Mesendoderm (in vitro differentiated cells): ENCODE results near the gene GAS2L3.
"Not testable (repeated sequence)": the region's sequence is repeated elsewhere in the genome, so short reads cannot be mapped to it uniquely, and the experiment has no call there.

ENCODE experiments used
- DNase-seq: peaks from one replicate; pipeline ENCODE4 v3.0.0; 2013
- H2AK5ac ChIP-seq: 2 replicates; pipeline ENCODE4 v1.6.1; 2013; ENCODE audit warnings: low read length, inconsistent platforms
- H2BK120ac ChIP-seq: 2 replicates; pipeline ENCODE4 v1.6.1; 2013; ENCODE audit warnings: low read depth, mild to moderate bottlenecking, low read length, moderate library complexity, mixed read lengths
- H2BK15ac ChIP-seq: replicated peaks from 2 replicates; pipeline ENCODE4 v1.6.1; 2013; ENCODE audit warnings: low read depth, mild to moderate bottlenecking, moderate library complexity
- H2BK5ac ChIP-seq: 2 replicates; pipeline ENCODE4 v1.6.1; 2013; ENCODE audit warnings: low read length, inconsistent platforms
- H3K18ac ChIP-seq: 2 replicates; pipeline ENCODE4 v1.6.1; 2013; ENCODE audit warnings: mild to moderate bottlenecking, low read length, mixed read lengths
- H3K23ac ChIP-seq: one replicate; pipeline ENCODE4 v1.6.1; 2013; ENCODE audit warnings: low read length
- H3K27ac ChIP-seq: 2 replicates; pipeline ENCODE4 v1.5.1; 2013; ENCODE audit warnings: low read depth, mild to moderate bottlenecking, inconsistent platforms, low read length, moderate library complexity
- H3K27me3 ChIP-seq: 2 replicates; pipeline ENCODE4 v1.6.1; 2013; ENCODE audit warnings: low read length, control low read depth, mild to moderate bottlenecking, inconsistent platforms; ENCODE audit not compliant: insufficient read depth, poor library complexity
- H3K36me3 ChIP-seq: 2 replicates; pipeline ENCODE4 v1.6.1; 2013; ENCODE audit warnings: low read length, inconsistent platforms; ENCODE audit not compliant: control insufficient read depth, insufficient read depth
- H3K4ac ChIP-seq: one replicate; pipeline ENCODE4 v1.6.1; 2013; ENCODE audit warnings: low read depth, mild to moderate bottlenecking, low read length, moderate library complexity
- H3K4me1 ChIP-seq: 2 replicates; pipeline ENCODE4 v1.6.1; 2013; ENCODE audit warnings: low read depth, low read length, inconsistent platforms; ENCODE audit not compliant: control insufficient read depth
- H3K4me2 ChIP-seq: 2 replicates; pipeline ENCODE4 v1.6.1; 2013; ENCODE audit warnings: low read length
- H3K4me3 ChIP-seq: 2 replicates; pipeline ENCODE4 v1.5.1; 2013; ENCODE audit warnings: mild to moderate bottlenecking, low read length
- H3K56ac ChIP-seq: one replicate; pipeline ENCODE4 v1.6.1; 2013; ENCODE audit warnings: low read length
- H3K79me1 ChIP-seq: 2 replicates; pipeline ENCODE4 v1.6.1; 2013; ENCODE audit warnings: low read length, inconsistent platforms
- H3K79me2 ChIP-seq: 2 replicates; pipeline ENCODE4 v1.6.1; 2013; ENCODE audit warnings: mild to moderate bottlenecking, low read length; ENCODE audit not compliant: control insufficient read depth, insufficient read depth
- H3K9ac ChIP-seq: 2 replicates; pipeline ENCODE4 v1.6.1; 2013; ENCODE audit warnings: low read length, inconsistent platforms
- H4K5ac ChIP-seq: one replicate; pipeline ENCODE4 v1.6.1; 2013; ENCODE audit warnings: low read length
- H4K8ac ChIP-seq: one replicate; pipeline ENCODE4 v1.6.1; 2013; ENCODE audit warnings: low read depth, mild to moderate bottlenecking, control low read depth, low read length, moderate library complexity
- WGBS: extraction: QIAGEN DNeasy Blood & Tissue Kit; methylation state at CpG from one replicate; pipeline ENCODE4 v1.1.7; 2013; ENCODE audit warnings: low lambda C conversion rate, missing lambda C conversion rate; ENCODE audit not compliant: insufficient coverage; ENCODE audit errors: extremely low coverage; 5-methylcytosine and 5-hydroxymethylcytosine counted together

Gene GAS2L3

GRCh38 chr12:100602997-100603396 lies 29.5 kb downstream of the GAS2L3 start:
- not testable (repeated sequence) for H3K79me2 ChIP-seq, H3K36me3 ChIP-seq, H3K18ac ChIP-seq, H3K9ac ChIP-seq, H3K4ac ChIP-seq, H3K56ac ChIP-seq, H4K5ac ChIP-seq, H3K27me3 ChIP-seq, DNase-seq, H3K4me3 ChIP-seq, H2BK120ac ChIP-seq, H3K4me2 ChIP-seq, H2AK5ac ChIP-seq, H2BK5ac ChIP-seq, H4K8ac ChIP-seq, H2BK15ac ChIP-seq, H3K27ac ChIP-seq, H3K4me1 ChIP-seq, H3K23ac ChIP-seq, H3K79me1 ChIP-seq
- WGBS = no CpG with 5 or more reads among the region's 1 CpG

- H3K56ac ChIP-seq = no peak overlapping the region
- no peaks in the 10 kb centered on the region for H3K79me1 ChIP-seq
- no peak overlapping the region for H3K9ac ChIP-seq
- no CpG with 5 or more reads among the region's 1 CpG for WGBS
- H3K27me3 ChIP-seq = no peaks in the 10 kb centered on the region
- no peak overlapping the region for H3K27ac ChIP-seq
- H3K4me2 ChIP-seq = no peak overlapping the region
- no peak overlapping the region for H2BK5ac ChIP-seq
- no peak overlapping the region for H3K23ac ChIP-seq
- no peak overlapping the region for H4K8ac ChIP-seq
- no peaks in the 10 kb centered on the region for H3K79me2 ChIP-seq
- H2AK5ac ChIP-seq = no peak overlapping the region
- no peak overlapping the region for H3K4ac ChIP-seq
- no peak for DNase-seq
- H4K5ac ChIP-seq = no peak overlapping the region
- no peaks in the 10 kb centered on the region for H3K36me3 ChIP-seq
- H3K4me3 ChIP-seq = no peak overlapping the region
- no peaks in the 10 kb centered on the region for H3K4me1 ChIP-seq
- H2BK15ac ChIP-seq = no peak overlapping the region
- H2BK120ac ChIP-seq = no peak overlapping the region
- no peak overlapping the region for H3K18ac ChIP-seq
Observed at GRCh38 chr12:100608776-100609175, 35.3 kb downstream of the GAS2L3 start.

- H3K79me1 ChIP-seq = no peaks in the 10 kb centered on the region
- no peaks in the 10 kb centered on the region for H3K36me3 ChIP-seq
- H3K4me1 ChIP-seq = no peaks in the 10 kb centered on the region
- H3K4me3 ChIP-seq = no peak overlapping the region
- no CpG with 5 or more reads among the region's 4 CpGs for whole genome bisulfite sequencing
- no peak overlapping the region for H4K8ac ChIP-seq
- H3K4ac ChIP-seq = no peak overlapping the region
- no peak overlapping the region for H2BK5ac ChIP-seq
- no peaks in the 10 kb centered on the region for H3K79me2 ChIP-seq
- H3K9ac ChIP-seq = no peak overlapping the region
- H3K4me2 ChIP-seq = no peak overlapping the region
- no peak overlapping the region for H3K18ac ChIP-seq
- no peak overlapping the region for H3K56ac ChIP-seq
- no peak overlapping the region for H2AK5ac ChIP-seq
- no peak overlapping the region for H4K5ac ChIP-seq
- no peak overlapping the region for H2BK120ac ChIP-seq
- no peaks in the 10 kb centered on the region for H3K27me3 ChIP-seq
- no peak overlapping the region for H3K23ac ChIP-seq
- H2BK15ac ChIP-seq = no peak overlapping the region
- no peak overlapping the region for H3K27ac ChIP-seq
- DNase-seq = no peak
Observed at GRCh38 chr12:100610666-100611430, 37.4 kb downstream of the GAS2L3 start.

GRCh38 chr12:100612606-100613005 lies 39.1 kb downstream of the GAS2L3 start:
- Histone ChIP-seq H3K36me3 (no peaks in the 10 kb centered on the region), H3K18ac (no peak overlapping the region), H3K4me2 (no peak overlapping the region), H3K4me3 (no peak overlapping the region), H2BK15ac (no peak overlapping the region), H3K9ac (no peak overlapping the region), H3K79me2 (no peaks in the 10 kb centered on the region), H3K27me3 (no peaks in the 10 kb centered on the region), H3K4ac (no peak overlapping the region), H2BK120ac (no peak overlapping the region), H4K5ac (no peak overlapping the region), H3K27ac (no peak overlapping the region), H3K23ac (no peak overlapping the region), H4K8ac (no peak overlapping the region), H2BK5ac (no peak overlapping the region), H3K56ac (no peak overlapping the region), H2AK5ac (no peak overlapping the region), H3K79me1 (no peaks in the 10 kb centered on the region), H3K4me1 (no peaks in the 10 kb centered on the region)
- DNase-seq = no peak
- WGBS = no CpG with 5 or more reads among the region's 3 CpGs

GRCh38 chr12:100624571-100624970 lies 51.1 kb downstream of the GAS2L3 start:
- Histone ChIP-seq H3K56ac (no peak overlapping the region), H4K8ac (no peak overlapping the region), H2BK120ac (no peak overlapping the region), H3K4ac (no peak overlapping the region), H3K79me2 (no peaks in the 10 kb centered on the region), H3K27me3 (no peaks in the 10 kb centered on the region), H3K18ac (no peak overlapping the region), H2BK15ac (no peak overlapping the region), H3K4me2 (no peak overlapping the region), H3K79me1 (no peaks in the 10 kb centered on the region), H3K27ac (no peak overlapping the region), H3K4me1 (no peaks in the 10 kb centered on the region), H2BK5ac (no peak overlapping the region), H3K36me3 (no peaks in the 10 kb centered on the region), H3K4me3 (no peak overlapping the region), H4K5ac (no peak overlapping the region), H3K9ac (no peak overlapping the region), H2AK5ac (no peak overlapping the region), H3K23ac (no peak overlapping the region)
- WGBS = no CpG with 5 or more reads among the region's 4 CpGs
- DNase-seq = no peak

- WGBS = no CpG with 5 or more reads among the region's 4 CpGs
- H3K4ac ChIP-seq = no peak overlapping the region
- H3K23ac ChIP-seq = no peak overlapping the region
- H4K8ac ChIP-seq = no peak overlapping the region
- no peak overlapping the region for H2BK5ac ChIP-seq
- H3K36me3 ChIP-seq = no peaks in the 10 kb centered on the region
- H3K18ac ChIP-seq = no peak overlapping the region
- no peaks in the 10 kb centered on the region for H3K27me3 ChIP-seq
- H2BK120ac ChIP-seq = no peak overlapping the region
- H3K79me2 ChIP-seq = no peaks in the 10 kb centered on the region
- no peak overlapping the region for H3K4me2 ChIP-seq
- H4K5ac ChIP-seq = no peak overlapping the region
- H3K56ac ChIP-seq = no peak overlapping the region
- no peak overlapping the region for H2BK15ac ChIP-seq
- no peak overlapping the region for H3K9ac ChIP-seq
- no peak overlapping the region for H2AK5ac ChIP-seq
- H3K27ac ChIP-seq = no peak overlapping the region
- DNase-seq = peak; percentile 14
- H3K4me1 ChIP-seq = no peaks in the 10 kb centered on the region
- H3K79me1 ChIP-seq = no peaks in the 10 kb centered on the region
- H3K4me3 ChIP-seq = no peak overlapping the region
Observed at GRCh38 chr12:100632445-100632892, 59.0 kb downstream of the GAS2L3 start.
